Neural cell (in vitro differentiated cells): Measurements from ENCODE around the gene SH3PXD2A. TPM values are rescaled to one million over a fixed set of nuclear protein-coding genes. Genes with fewer than 3 reads are reported as not detected.

Source experiments
- H2AFZ ChIP-seq: fragments of 200-600, 300-800 bp; sonication (generic), shearing (Covaris generic); 2 replicates; pipeline ENCODE4 v1.6.0; 2014; ENCODE audit warnings: low read depth, mild to moderate bottlenecking, antibody characterized with exemption, low read length, moderate library complexity
- H3F3A ChIP-seq: fragments of 200-600 bp; shearing (Covaris generic); 2 replicates; pipeline ENCODE4 v1.6.1; 2016; ENCODE audit warnings: mild to moderate bottlenecking, moderate library complexity, mixed read lengths, antibody characterized with exemption, low read length; ENCODE audit not compliant: insufficient read depth, poor library complexity, severe bottlenecking
- H3K27ac ChIP-seq: fragments of 200-600, 300-800 bp; sonication (generic), shearing (Covaris generic); 2 replicates; pipeline ENCODE4 v1.5.1; 2014; ENCODE audit warnings: mild to moderate bottlenecking, low read length, moderate library complexity
- H3K27me3 ChIP-seq: fragments of 300-800, 200-600 bp; sonication (generic), shearing (Covaris generic); 2 replicates; pipeline ENCODE4 v1.6.0; 2014; ENCODE audit warnings: mild to moderate bottlenecking, low read depth, low read length, moderate library complexity; ENCODE audit not compliant: insufficient read depth
- H3K36me3 ChIP-seq: fragments of 300-800, 200-600 bp; sonication (generic), shearing (Covaris generic); 2 replicates; pipeline ENCODE4 v1.5.1; 2014; ENCODE audit warnings: mild to moderate bottlenecking, antibody characterized with exemption, low read length, moderate library complexity; ENCODE audit not compliant: insufficient read depth
- H3K4me2 ChIP-seq: fragments of 300-800, 200-600 bp; sonication (generic), shearing (Covaris generic); 2 replicates; pipeline ENCODE4 v1.6.0; 2014; ENCODE audit warnings: mild to moderate bottlenecking, low read length
- H3K4me3 ChIP-seq: fragments of 300-800, 200-600 bp; sonication (generic), shearing (Covaris generic); 2 replicates; pipeline ENCODE4 v1.5.1; 2014; ENCODE audit warnings: mild to moderate bottlenecking, low read length, moderate library complexity
- H3K79me2 ChIP-seq: fragments of 200-600 bp; shearing (Covaris generic); replicated peaks from 2 replicates; pipeline ENCODE4 v1.6.0; 2014; ENCODE audit warnings: mild to moderate bottlenecking, low read length, moderate library complexity; ENCODE audit not compliant: insufficient read depth
- H3K9ac ChIP-seq: fragments of 300-800, 200-600 bp; sonication (generic), shearing (Covaris generic); 2 replicates; pipeline ENCODE4 v1.6.1; 2016; ENCODE audit warnings: mild to moderate bottlenecking, low read length, mixed read lengths
- H3K9me2 ChIP-seq: fragments of 200-600 bp; shearing (Covaris generic); 2 replicates; pipeline ENCODE4 v1.6.1; 2016; ENCODE audit warnings: mild to moderate bottlenecking, low read length, mixed read lengths; ENCODE audit not compliant: insufficient read depth
- H3K9me3 ChIP-seq: fragments of 200-600, 300-800 bp; sonication (generic), shearing (Covaris generic); 2 replicates; pipeline ENCODE4 v1.6.1; 2016; ENCODE audit warnings: mild to moderate bottlenecking, mixed run types, low read length, moderate library complexity, mixed read lengths
- H4K20me1 ChIP-seq: fragments of 200-600 bp; shearing (Covaris generic); 2 replicates; pipeline ENCODE4 v1.6.1; 2016; ENCODE audit warnings: mild to moderate bottlenecking, mixed run types; ENCODE audit not compliant: insufficient read depth
- CTCF ChIP-seq: fragments of 450-650 bp; IDR thresholded peaks from 2 replicates; pipeline ENCODE4 v1.5.1; 2014; ENCODE audit warnings: antibody characterized with exemption, mild to moderate bottlenecking, moderate library complexity; ENCODE audit not compliant: poor library complexity, severe bottlenecking
- EP300 ChIP-seq: fragments of 450-650 bp; conservative IDR thresholded peaks from 2 replicates; pipeline ENCODE4 v1.6.1; 2014; ENCODE audit warnings: antibody characterized with exemption, mild to moderate bottlenecking, moderate library complexity; ENCODE audit not compliant: poor library complexity, severe bottlenecking
- EZH2 ChIP-seq: fragments of 200-600, 300-800 bp; shearing (Covaris generic), sonication (generic); IDR thresholded peaks from 2 replicates; pipeline ENCODE4 v1.6.1; 2014; ENCODE audit warnings: antibody characterized with exemption, low read length, borderline replicate concordance, mild to moderate bottlenecking; ENCODE audit not compliant: insufficient read depth, poor library complexity, severe bottlenecking
- MXI1 ChIP-seq: fragments of 450-650 bp; conservative IDR thresholded peaks from 2 replicates; pipeline ENCODE4 v1.6.1; 2014; ENCODE audit warnings: antibody characterized with exemption, mild to moderate bottlenecking; ENCODE audit not compliant: poor library complexity, severe bottlenecking
- POLR2AphosphoS5 ChIP-seq: IDR thresholded peaks from 2 replicates; pipeline ENCODE4 v1.6.1; 2012
- RAD21 ChIP-seq: fragments of 450-650 bp; conservative IDR thresholded peaks from 2 replicates; pipeline ENCODE4 v1.6.1; 2014; ENCODE audit warnings: antibody characterized with exemption, mild to moderate bottlenecking, moderate library complexity
- REST ChIP-seq: IDR thresholded peaks from 2 replicates; pipeline ENCODE4 v1.6.1; 2012; ENCODE audit warnings: borderline replicate concordance
- SMC3 ChIP-seq: fragments of 450-650 bp; conservative IDR thresholded peaks from 2 replicates; pipeline ENCODE4 v1.6.1; 2014; ENCODE audit warnings: antibody characterized with exemption, mild to moderate bottlenecking, moderate library complexity; ENCODE audit not compliant: poor library complexity
- TAF1 ChIP-seq: IDR thresholded peaks from 2 replicates; pipeline ENCODE4 v1.6.1; 2012; ENCODE audit warnings: low read depth
- polyA plus RNA-seq: library from polyadenylated mRNA; depleted of rRNA; stranded (reverse); fragments of >200 nt; gene quantifications from 2 replicates; pipeline ENCODE4 v1.2.3, GENCODE V29; 2014

The SH3PXD2A gene
- polyA plus RNA-seq, 1 donor from 2014 or later, result 5.2 TPM

GRCh38 chr10:103553743-103554487 lies 301.5 kb downstream of the SH3PXD2A start:
- Histone ChIP-seq H3K4me2 (no peak overlapping the region), H3K4me3 (no peak overlapping the region), H3K9me2 (no peaks in the 10 kb centered on the region), H3K36me3 (no peaks in the 10 kb centered on the region), H2AFZ (no peak overlapping the region), H3F3A (no peaks in the 10 kb centered on the region), H3K27ac (no peak overlapping the region), H3K9me3 (no peaks in the 10 kb centered on the region), H4K20me1 (no peaks in the 10 kb centered on the region), H3K79me2 (no peaks in the 10 kb centered on the region), H3K27me3 (no peaks in the 10 kb centered on the region), H3K9ac (no peak overlapping the region)
- TF ChIP-seq CTCF (no peak), MXI1 (no peak), REST (no peak), TAF1 (no peak), RAD21 (no peak), POLR2AphosphoS5 (no peak), SMC3 (no peak), EZH2 (no peak), EP300 (no peak)

DNA sequence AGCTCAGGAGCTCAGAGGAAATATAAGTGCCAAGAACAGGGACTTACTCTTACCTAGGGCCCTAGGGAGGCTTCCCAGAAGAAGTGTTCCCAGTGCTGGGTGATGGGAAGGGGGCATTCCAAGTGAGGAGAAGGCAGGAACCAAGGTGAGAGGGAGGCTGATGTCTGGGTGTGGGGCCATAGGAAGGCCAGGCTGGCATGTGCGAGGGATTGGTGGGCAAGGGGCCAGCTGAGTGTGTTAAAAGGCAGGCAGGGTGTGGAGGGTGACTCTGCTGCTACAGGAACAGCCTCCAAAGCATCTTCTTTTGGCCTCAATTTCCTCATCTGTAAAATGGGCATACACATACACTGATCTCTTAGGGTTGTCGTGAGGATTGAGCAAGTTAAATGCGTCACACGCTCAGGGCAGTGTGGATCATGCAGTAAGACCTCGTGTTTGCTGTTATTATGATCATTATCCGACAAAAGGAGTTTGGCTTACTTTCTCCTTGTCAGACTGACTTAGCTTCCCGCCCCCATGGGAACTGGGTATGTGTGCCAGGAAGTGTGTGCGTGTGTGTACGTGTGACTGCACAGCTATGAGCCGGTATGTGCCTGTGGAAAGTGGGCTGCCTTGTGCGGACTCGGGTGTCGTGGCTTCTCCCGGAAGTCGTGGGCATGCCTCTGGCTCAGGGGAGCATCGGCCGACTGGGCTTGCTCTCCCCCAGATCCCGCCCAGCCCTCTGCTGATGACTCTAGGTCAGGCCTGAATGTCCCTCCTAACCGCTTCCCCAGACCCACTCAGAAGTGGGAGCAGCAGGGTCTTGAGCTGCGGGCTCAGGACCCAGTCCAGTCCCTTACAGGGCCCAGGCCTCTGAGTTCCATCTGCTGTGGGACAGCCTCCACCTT lies 302.3 kb downstream of the SH3PXD2A start:
- no peaks in the 10 kb centered on the region for H3K79me2 ChIP-seq
- no peaks in the 10 kb centered on the region for H3K9me3 ChIP-seq
- no peak overlapping the region for H3K4me3 ChIP-seq
- no peaks in the 10 kb centered on the region for H3K27me3 ChIP-seq
- TF ChIP-seq POLR2AphosphoS5 (no peak), SMC3 (no peak), EP300 (no peak), MXI1 (no peak), EZH2 (no peak), RAD21 (no peak), REST (no peak), TAF1 (no peak), CTCF (no peak)
- no peaks in the 10 kb centered on the region for H3K36me3 ChIP-seq
- H4K20me1 ChIP-seq, result no peaks in the 10 kb centered on the region
- H3K9ac ChIP-seq, result no peak overlapping the region
- no peaks in the 10 kb centered on the region for H3F3A ChIP-seq
- H3K4me2 ChIP-seq, result no peak overlapping the region
- H3K9me2 ChIP-seq, result no peaks in the 10 kb centered on the region
- H3K27ac ChIP-seq, result no peak overlapping the region
- no peak overlapping the region for H2AFZ ChIP-seq
